Fibroblast of lung (primary cell): Measurements from ENCODE around the gene CLSTN2. TPM values are rescaled to one million over a fixed set of nuclear protein-coding genes. Genes with fewer than 3 reads are reported as not detected.

Experiments
- DNase-seq, 2 donors: peaks; one replicate each; pipeline versions ENCODE4 v3.0.0 to v3.0.0-alpha.2; 2010; ENCODE audit warnings: low read depth in 2 of 2
- H2AFZ ChIP-seq: 2 replicates; pipeline ENCODE4 v1.5.1; 2012; ENCODE audit warnings: low read length, control low read depth, inconsistent platforms
- H3K27ac ChIP-seq: 2 replicates; pipeline ENCODE4 v1.5.1; 2011; ENCODE audit warnings: low read length, control low read depth; ENCODE audit not compliant: insufficient read depth
- H3K27me3 ChIP-seq: 2 replicates; pipeline ENCODE4 v1.5.1; 2011; ENCODE audit warnings: mild to moderate bottlenecking, low read length; ENCODE audit not compliant: control insufficient read depth, insufficient read depth
- H3K36me3 ChIP-seq: 2 replicates; pipeline ENCODE4 v1.5.1; 2011; ENCODE audit warnings: low read length; ENCODE audit not compliant: control insufficient read depth, insufficient read depth
- H3K4me1 ChIP-seq: 2 replicates; pipeline ENCODE4 v1.5.1; 2011; ENCODE audit warnings: low read length; ENCODE audit not compliant: control insufficient read depth, insufficient read depth; ENCODE audit errors: extremely low read depth
- H3K4me2 ChIP-seq: 2 replicates; pipeline ENCODE4 v1.5.1; 2011; ENCODE audit warnings: low read length, control low read depth; ENCODE audit not compliant: insufficient read depth; ENCODE audit errors: extremely low read depth
- H3K4me3 ChIP-seq, 4 experiments: fragments of 200-600 bp in 1 of 4; sonication (generic) in 1 of 4; replicated peaks in 1 of 4; 2 replicates each; pipeline ENCODE4 v1.5.1; 2011 to 2016; ENCODE audit warnings: low read length in 4 of 4, low read depth in 3 of 4, mild to moderate bottlenecking in 3 of 4, control low read depth in 2 of 4, inconsistent platforms in 1 of 4, mixed read lengths in 1 of 4; ENCODE audit not compliant: insufficient read depth in 1 of 4; ENCODE audit errors: control extremely low read depth in 1 of 4
- H3K79me2 ChIP-seq: 2 replicates; pipeline ENCODE4 v1.5.1; 2012; ENCODE audit warnings: mild to moderate bottlenecking, low read length, inconsistent platforms; ENCODE audit not compliant: control insufficient read depth, insufficient read depth
- H3K9ac ChIP-seq: 2 replicates; pipeline ENCODE4 v1.5.1; 2011; ENCODE audit warnings: mild to moderate bottlenecking, low read length, control low read depth; ENCODE audit not compliant: insufficient read depth
- H3K9me3 ChIP-seq: 2 replicates; pipeline ENCODE4 v1.5.1; 2012; ENCODE audit warnings: low read depth, low read length; ENCODE audit not compliant: control insufficient read depth, insufficient read depth
- H4K20me1 ChIP-seq: 2 replicates; pipeline ENCODE4 v1.5.1; 2011; ENCODE audit warnings: low read length; ENCODE audit not compliant: control insufficient read depth, insufficient read depth; ENCODE audit errors: extremely low read depth
- CTCF ChIP-seq, 2 donors: IDR thresholded peaks in 1 of 2; conservative IDR thresholded peaks in 1 of 2; 1 replicate in 1 of 2; 2 replicates in 1 of 2; pipeline ENCODE4 v1.5.1; 2011 to 2012; ENCODE audit warnings: low read length in 2 of 2, control low read depth in 1 of 2, inconsistent platforms in 1 of 2, low read depth in 1 of 2, mild to moderate bottlenecking in 1 of 2
- EZH2 ChIP-seq: IDR thresholded peaks from 2 replicates; pipeline ENCODE4 v1.5.1; 2012; ENCODE audit warnings: low read length, control low read depth, mild to moderate bottlenecking; ENCODE audit errors: missing control alignments
- polyA plus RNA-seq, 2 donors: library from polyadenylated mRNA; depleted of rRNA in 1 of 2; stranded (reverse) in 1 of 2; unstranded in 1 of 2; fragments of >200 nt; gene quantifications; 2 replicates each; pipeline ENCODE4 v1.2.1, GENCODE V29; 2011 to 2012; ENCODE audit warnings: missing spikeins in 1 of 2
- total RNA-seq: library from RNA; depleted of rRNA; stranded (reverse); fragments of >200 nt; gene quantifications from 2 replicates; pipeline ENCODE4 v1.2.1, GENCODE V29; 2014

Gene CLSTN2
- total and polyA plus RNA-seq, 2 donors (not counting 1 experiment from before 2014, with no cell fraction given) = under 0.01 to 1.3 TPM

GRCh38 chr3:140341203-140341602 lies 406.2 kb downstream of the CLSTN2 start:
- TF ChIP-seq EZH2 (no peak), CTCF (conservative IDR thresholded peaks at IDR 0.05 in 1 of 2, IDR thresholded peaks at IDR 0.05 in 1 of 2; ENCODE audit: low read depth in 1 of 2, low read length in 2 of 2) (no peak)
- Histone ChIP-seq H4K20me1 (no peaks in the 10 kb centered on the region), H3K4me3 (no peak overlapping the region), H3K27ac (no peak overlapping the region), H2AFZ (no peak overlapping the region), H3K4me1 (no peaks in the 10 kb centered on the region), H3K4me2 (no peak overlapping the region), H3K9me3 (no peaks in the 10 kb centered on the region), H3K9ac (no peak overlapping the region), H3K27me3 (no peaks in the 10 kb centered on the region), H3K79me2 (no peaks in the 10 kb centered on the region), H3K36me3 (no peaks in the 10 kb centered on the region)
- DNase-seq = no peak

- no peak overlapping the region for H3K4me3 ChIP-seq
- H2AFZ ChIP-seq = no peak overlapping the region
- H3K4me1 ChIP-seq = no peaks in the 10 kb centered on the region
- H3K79me2 ChIP-seq = no peaks in the 10 kb centered on the region
- H4K20me1 ChIP-seq = no peaks in the 10 kb centered on the region
- no peak for TF ChIP-seq EZH2
- no peaks in the 10 kb centered on the region for H3K36me3 ChIP-seq
- H3K27ac ChIP-seq = no peak overlapping the region
- no peaks in the 10 kb centered on the region for H3K9me3 ChIP-seq
- H3K27me3 ChIP-seq = no peaks in the 10 kb centered on the region
- no peak overlapping the region for H3K4me2 ChIP-seq
- DNase-seq = no peak
- no peak overlapping the region for H3K9ac ChIP-seq
These were observed 406.9 kb downstream of the CLSTN2 start for GRCh38 chr3:140341817-140342403.

GRCh38 chr3:140342668-140343067 lies 407.7 kb downstream of the CLSTN2 start:
- H3K4me2 ChIP-seq = no peak overlapping the region
- no peaks in the 10 kb centered on the region for H3K79me2 ChIP-seq
- H3K4me1 ChIP-seq = no peaks in the 10 kb centered on the region
- no peak overlapping the region for H3K27ac ChIP-seq
- H3K4me3 ChIP-seq = no peak overlapping the region
- TF ChIP-seq CTCF (conservative IDR thresholded peaks at IDR 0.05 in 1 of 2, IDR thresholded peaks at IDR 0.05 in 1 of 2; ENCODE audit: low read depth in 1 of 2, low read length in 2 of 2) (no peak), EZH2 (no peak)
- H3K9me3 ChIP-seq = no peaks in the 10 kb centered on the region
- DNase-seq = no peak
- H3K36me3 ChIP-seq = no peaks in the 10 kb centered on the region
- no peaks in the 10 kb centered on the region for H3K27me3 ChIP-seq
- H3K9ac ChIP-seq = no peak overlapping the region
- no peak overlapping the region for H2AFZ ChIP-seq
- H4K20me1 ChIP-seq = no peaks in the 10 kb centered on the region
